DMS153 (cell line): ENCODE data around the gene HTRA2.

Experiments used
- DNase-seq: peaks from one replicate; lab custom pipeline; 2025; lab: John Stamatoyannopoulos, UW

The HTRA2 gene

GRCh38 chr2:74562126-74562775, 32.5 kb downstream of the HTRA2 start:
- DNase-seq, result no peak

GRCh38 chr2:74564222-74564621, 34.5 kb downstream of the HTRA2 start:
- no peak for DNase-seq

- no peak for DNase-seq
Measured at GRCh38 chr2:74566076-74566753, 36.5 kb downstream of the HTRA2 start.

GRCh38 chr2:74566754-74567085, 37.0 kb downstream of the HTRA2 start:
- no peak for DNase-seq

GRCh38 chr2:74567881-74568280, 38.1 kb downstream of the HTRA2 start:
- DNase-seq, result no peak

GRCh38 chr2:74569686-74570085, 40.0 kb downstream of the HTRA2 start:
- no peak for DNase-seq

GRCh38 chr2:74571058-74571457, 41.3 kb downstream of the HTRA2 start:
- no peak for DNase-seq

GRCh38 chr2:74572178-74572925, 42.6 kb downstream of the HTRA2 start:
- DNase-seq, result no peak

- DNase-seq, result no peak
Measured at GRCh38 chr2:74573747-74574562, 44.2 kb downstream of the HTRA2 start.

GRCh38 chr2:74575320-74575719, 45.6 kb downstream of the HTRA2 start:
- DNase-seq, result no peak

GRCh38 chr2:74576211-74576862, 46.6 kb downstream of the HTRA2 start:
- no peak for DNase-seq

- DNase-seq, result no peak
Measured at GRCh38 chr2:74576863-74577229, 47.1 kb downstream of the HTRA2 start.

GRCh38 chr2:74577448-74577847, 47.7 kb downstream of the HTRA2 start:
- no peak for DNase-seq

- DNase-seq, result no peak
Measured at GRCh38 chr2:74578408-74578807, 48.7 kb downstream of the HTRA2 start.

GRCh38 chr2:74581463-74581862, 51.7 kb downstream of the HTRA2 start:
- no peak for DNase-seq

- no peak for DNase-seq
Measured at GRCh38 chr2:74582184-74582583, 52.5 kb downstream of the HTRA2 start.
